GM23338 (cell line): Measurements from ENCODE around the gene EMILIN2.

Experiments
- EZH2 ChIP-seq: fragments of 200-600 bp; sonication (generic); IDR thresholded peaks from one replicate; pipeline ENCODE4 v1.8.0; 2017; ENCODE audit warnings: antibody characterized with exemption, mild to moderate bottlenecking, low read depth; ENCODE audit not compliant: unreplicated experiment
- EZH2phosphoT487 ChIP-seq: fragments of 200-600 bp; sonication (generic); IDR thresholded peaks from one replicate; pipeline ENCODE4 v1.8.1; 2018; ENCODE audit warnings: antibody characterized with exemption; ENCODE audit not compliant: unreplicated experiment
- JUNB ChIP-seq: IDR thresholded peaks from one replicate; pipeline ENCODE4 v1.6.1; 2016; ENCODE audit warnings: antibody characterized with exemption; ENCODE audit not compliant: unreplicated experiment
- NANOG ChIP-seq: IDR thresholded peaks from 2 replicates; pipeline ENCODE4 v1.6.1; 2016; ENCODE audit warnings: antibody characterized with exemption, borderline replicate concordance
- POLR2AphosphoS5 ChIP-seq: IDR thresholded peaks from 2 replicates; pipeline ENCODE4 v1.6.1; 2016; ENCODE audit warnings: antibody characterized with exemption, low read depth
- TF ChIP-seq, protein P1 (sequence below), 2 experiments: fragments of 200-600 bp in 1 of 2; sonication (generic) in 1 of 2; conservative IDR thresholded peaks; 2 replicates each; pipeline versions ENCODE4 v1.5.1 to v1.6.1; 2016 to 2017; ENCODE audit warnings: antibody characterized with exemption in 2 of 2, low read depth in 2 of 2, mild to moderate bottlenecking in 2 of 2, moderate library complexity in 1 of 2

DNA sequence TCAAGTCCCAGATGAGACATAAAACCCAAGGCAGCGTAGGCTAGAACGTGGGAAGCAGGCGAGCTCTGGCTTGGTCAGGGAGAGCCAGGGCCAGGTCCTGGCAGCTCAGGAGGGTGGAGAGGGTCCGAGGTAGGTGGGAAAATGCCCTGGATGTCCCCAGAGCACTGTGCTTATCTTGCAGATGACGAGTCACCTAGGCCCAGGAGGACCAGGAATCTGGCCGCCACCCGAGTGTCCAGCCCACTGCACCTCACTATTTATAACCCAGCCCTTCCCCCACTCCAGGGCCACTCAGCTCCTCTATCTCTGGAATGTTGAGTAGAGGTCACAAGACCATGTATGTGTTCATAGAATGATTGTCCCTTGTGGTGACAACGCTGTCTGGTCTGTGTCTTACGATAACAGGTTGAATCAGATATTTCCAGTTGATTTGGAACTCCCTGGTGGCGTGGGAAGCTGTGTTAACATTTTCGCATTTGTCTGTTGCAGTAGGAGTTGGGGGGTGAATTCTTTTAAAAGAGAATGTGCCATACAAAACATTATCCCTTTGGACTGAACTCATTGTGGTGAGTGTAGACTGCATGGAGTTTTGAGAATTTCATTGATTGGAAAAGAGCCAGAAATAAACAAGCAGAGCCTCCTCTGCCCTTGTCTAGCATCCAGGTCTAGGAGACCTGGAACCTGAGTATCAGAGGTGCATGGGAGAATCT, 47.5 kb downstream of the EMILIN2 start:
- TF ChIP-seq, protein P1, sequence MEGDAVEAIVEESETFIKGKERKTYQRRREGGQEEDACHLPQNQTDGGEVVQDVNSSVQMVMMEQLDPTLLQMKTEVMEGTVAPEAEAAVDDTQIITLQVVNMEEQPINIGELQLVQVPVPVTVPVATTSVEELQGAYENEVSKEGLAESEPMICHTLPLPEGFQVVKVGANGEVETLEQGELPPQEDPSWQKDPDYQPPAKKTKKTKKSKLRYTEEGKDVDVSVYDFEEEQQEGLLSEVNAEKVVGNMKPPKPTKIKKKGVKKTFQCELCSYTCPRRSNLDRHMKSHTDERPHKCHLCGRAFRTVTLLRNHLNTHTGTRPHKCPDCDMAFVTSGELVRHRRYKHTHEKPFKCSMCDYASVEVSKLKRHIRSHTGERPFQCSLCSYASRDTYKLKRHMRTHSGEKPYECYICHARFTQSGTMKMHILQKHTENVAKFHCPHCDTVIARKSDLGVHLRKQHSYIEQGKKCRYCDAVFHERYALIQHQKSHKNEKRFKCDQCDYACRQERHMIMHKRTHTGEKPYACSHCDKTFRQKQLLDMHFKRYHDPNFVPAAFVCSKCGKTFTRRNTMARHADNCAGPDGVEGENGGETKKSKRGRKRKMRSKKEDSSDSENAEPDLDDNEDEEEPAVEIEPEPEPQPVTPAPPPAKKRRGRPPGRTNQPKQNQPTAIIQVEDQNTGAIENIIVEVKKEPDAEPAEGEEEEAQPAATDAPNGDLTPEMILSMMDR (conservative IDR thresholded peaks at IDR 0.05; ENCODE audit: low read depth in 2 of 2): no peak
- no peak for TF ChIP-seq EZH2
- TF ChIP-seq POLR2AphosphoS5: no peak
- no peak for TF ChIP-seq EZH2phosphoT487
- no peak for TF ChIP-seq JUNB
- no peak for TF ChIP-seq NANOG
